PC-3 (cell line): ENCODE data around the gene PLCB4.

Experiments used
- CTCF ChIP-seq: fragments of 300-600 bp; sonication (generic); conservative IDR thresholded peaks from 2 replicates; pipeline ENCODE4 v1.5.1; 2017; ENCODE audit warnings: antibody characterized with exemption, low read depth, mild to moderate bottlenecking, low read length
- EZH2 ChIP-seq: fragments of 300-600 bp; sonication (generic); IDR thresholded peaks from one replicate; pipeline ENCODE4 v1.6.1; 2017; ENCODE audit warnings: antibody characterized with exemption, mild to moderate bottlenecking, low read length; ENCODE audit not compliant: unreplicated experiment
- EZH2phosphoT487 ChIP-seq: fragments of 300-600 bp; sonication (generic); IDR thresholded peaks from 2 replicates; pipeline ENCODE4 v1.6.1; 2018; ENCODE audit warnings: mild to moderate bottlenecking, antibody characterized with exemption, low read length, borderline replicate concordance

- TF ChIP-seq CTCF = no peak
- TF ChIP-seq EZH2 = no peak
- no peak for TF ChIP-seq EZH2phosphoT487
These were observed 422.4 kb downstream of the PLCB4 start for GRCh38 chr20:9491324-9491723.
